D721Med (cell line): ENCODE data around the gene CNFN.

ENCODE experiments used
- DNase-seq: peaks from one replicate; pipeline ENCODE4 v3.0.0; 2011; ENCODE audit warnings: low spot score; ENCODE audit not compliant: insufficient read length
- FAIRE-seq: peaks from 2 replicates; lab custom pipeline; 2011; peaks lifted over from hg19 to GRCh38; lab: Jason Lieb, UNC
- CTCF ChIP-seq: IDR thresholded peaks from 2 replicates; pipeline ENCODE4 v1.5.1; 2012; ENCODE audit warnings: mild to moderate bottlenecking, control low read depth; ENCODE audit not compliant: insufficient read depth; ENCODE audit errors: missing control alignments

Gene CNFN

GRCh38 chr19:42426643-42427042 is 36.5 kb upstream of the CNFN start:
- no peak for TF ChIP-seq CTCF
- FAIRE-seq (no peak), DNase-seq (no peak)

GRCh38 chr19:42424712-42425131 is 34.6 kb upstream of the CNFN start:
- FAIRE-seq (no peak), DNase-seq (no peak)
- peak; percentile 14 for TF ChIP-seq CTCF

GRCh38 chr19:42424345-42424707 is 34.2 kb upstream of the CNFN start:
- DNase-seq, result no peak
- FAIRE-seq, result no peak
- no peak for TF ChIP-seq CTCF

GRCh38 chr19:42423462-42424344 is 33.6 kb upstream of the CNFN start:
- TF ChIP-seq CTCF, result no peak
- FAIRE-seq (no peak), DNase-seq (peak; percentile 87)

- DNase-seq, result no peak
- TF ChIP-seq CTCF, result no peak
- no peak for FAIRE-seq
These were observed 32.9 kb upstream of the CNFN start for GRCh38 chr19:42422901-42423461.

GRCh38 chr19:42422092-42422900 is 32.2 kb upstream of the CNFN start:
- DNase-seq (no peak), FAIRE-seq (no peak)
- no peak for TF ChIP-seq CTCF
